HTERT RPE-1 (cell line): ENCODE results near the gene NOP56.
"Not testable (repeated sequence)": the region's sequence is repeated elsewhere in the genome, so short reads cannot be mapped to it uniquely, and the experiment has no call there.

Experiments used
- in situ Hi-C: fragments of 300-500 bp; cut with MboI; formaldehyde crosslinking; loops from 4 replicates; pipeline ENCODE4 v1.14.3; 2020; ENCODE audit warnings: low sequenced_read_pairs

NOP56 gene

DNA sequence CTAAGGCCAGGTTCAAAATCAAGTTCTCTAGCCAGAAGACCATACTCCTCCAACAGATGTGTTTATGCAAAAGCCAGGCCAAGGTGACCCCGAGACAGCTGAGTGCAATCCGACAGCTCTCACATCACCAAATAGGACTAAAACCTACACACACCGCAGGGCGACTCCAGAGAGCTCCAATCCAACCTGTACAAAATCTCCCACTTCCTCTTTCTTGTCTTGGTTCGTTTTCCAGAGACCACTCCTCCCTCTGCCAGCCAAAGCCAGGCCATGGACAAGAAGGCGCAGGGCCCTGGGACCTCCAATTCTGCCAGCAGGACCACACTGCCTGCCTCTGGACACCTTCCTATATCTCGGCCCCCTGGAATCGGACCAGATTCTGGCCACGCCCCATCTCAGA lies 11.5 kb upstream of the NOP56 start:
- in situ Hi-C loops: no loop called here

DNA sequence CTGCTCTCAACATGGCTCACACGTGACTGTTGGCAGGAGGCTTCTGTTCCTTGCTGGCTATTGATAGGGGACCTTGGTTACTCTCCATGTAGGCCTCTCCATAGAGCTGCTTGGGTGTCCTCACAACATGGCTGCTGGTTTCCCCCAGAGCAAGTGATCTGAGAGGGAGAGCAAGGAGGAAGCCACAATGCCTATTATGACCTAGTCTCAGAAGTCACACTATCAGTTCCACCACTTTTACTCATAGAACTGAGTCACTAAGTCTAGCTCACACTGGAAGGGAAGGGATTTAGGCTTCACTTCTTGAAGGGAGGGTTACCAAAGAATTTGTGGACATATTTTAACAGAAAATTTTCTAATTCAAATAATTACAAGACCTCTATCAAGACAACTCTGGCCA lies 8.7 kb upstream of the NOP56 start:
- in situ Hi-C loops: no loop called here

DNA sequence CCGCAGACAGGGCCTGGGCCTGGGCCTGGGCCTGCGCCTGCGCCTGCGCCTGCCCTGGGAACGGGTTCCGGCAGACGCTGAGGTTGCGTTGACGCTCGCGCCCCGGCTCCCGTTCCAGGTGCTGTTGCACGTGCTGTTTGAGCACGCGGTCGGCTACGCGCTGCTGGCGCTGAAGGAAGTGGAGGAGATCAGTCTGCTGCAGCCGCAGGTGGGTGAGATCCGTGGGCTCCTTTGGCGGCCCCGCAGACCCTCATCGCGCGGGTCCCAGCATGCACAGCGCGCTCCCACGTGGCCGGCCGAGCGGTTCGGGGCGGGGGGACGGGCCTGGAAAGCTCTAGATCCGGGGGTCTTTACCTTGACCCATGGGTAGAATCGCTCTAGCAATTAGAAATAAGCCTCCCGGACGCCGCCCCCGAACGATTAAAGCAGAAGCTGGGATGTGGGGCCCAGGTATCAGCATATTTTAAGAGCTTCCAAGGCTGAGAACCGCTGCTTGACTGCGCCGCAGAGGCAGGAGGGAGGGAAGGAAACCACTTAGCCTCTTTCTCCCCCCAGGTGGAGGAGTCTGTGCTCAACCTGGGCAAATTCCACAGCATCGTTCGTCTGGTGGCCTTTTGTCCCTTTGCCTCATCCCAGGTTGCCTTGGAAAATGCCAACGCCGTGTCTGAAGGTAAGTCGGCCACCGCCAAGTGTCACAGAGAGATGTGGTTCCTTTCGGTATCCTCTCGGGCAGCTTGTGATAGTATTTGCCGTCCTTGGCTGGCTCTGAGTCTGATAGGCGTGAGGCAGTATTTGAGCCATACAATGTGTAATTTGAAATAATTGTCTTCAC lies 508 bp downstream of the NOP56 start:
- in situ Hi-C loops: no loop called here

DNA sequence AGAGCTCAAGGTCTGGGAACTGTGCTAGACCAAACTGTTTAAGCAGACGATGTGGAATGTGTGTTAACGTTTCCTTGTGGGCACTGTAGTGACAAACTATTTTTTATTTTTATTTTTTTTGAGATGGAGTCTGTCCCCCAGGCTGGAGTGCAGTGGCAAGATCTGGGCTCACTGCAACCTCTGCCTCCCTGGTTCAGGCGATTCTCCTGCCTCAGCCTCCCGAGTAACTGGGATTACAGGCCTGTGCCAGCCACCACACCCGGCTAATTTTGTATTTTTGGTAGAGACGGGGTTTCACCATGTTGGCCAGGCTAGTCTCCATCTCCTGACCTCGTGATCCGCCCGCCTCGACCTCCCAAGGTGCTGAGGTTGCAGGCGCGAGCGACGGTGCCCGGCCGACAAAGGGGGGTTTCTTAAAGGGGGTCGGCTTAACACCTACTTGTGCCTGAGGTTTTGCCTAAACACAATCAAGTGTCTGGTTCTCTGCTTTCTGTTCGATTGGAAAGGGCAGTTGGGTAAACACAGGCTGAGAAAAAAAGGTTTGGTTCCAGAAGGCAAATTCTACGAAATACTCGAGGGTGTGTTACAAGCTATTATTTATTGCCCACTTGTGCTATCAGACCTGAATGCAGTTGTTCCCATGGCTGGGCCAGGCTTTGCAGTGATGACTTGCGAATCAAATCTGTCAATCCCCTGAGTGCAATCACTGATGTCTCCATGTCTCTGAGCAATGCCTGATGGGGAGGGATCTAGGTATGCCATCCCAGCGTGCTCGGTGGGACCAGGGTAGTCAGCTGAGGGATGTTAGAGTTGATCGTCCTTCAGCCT lies 1.3 kb downstream of the NOP56 start:
- in situ Hi-C loops: no loop called here

DNA sequence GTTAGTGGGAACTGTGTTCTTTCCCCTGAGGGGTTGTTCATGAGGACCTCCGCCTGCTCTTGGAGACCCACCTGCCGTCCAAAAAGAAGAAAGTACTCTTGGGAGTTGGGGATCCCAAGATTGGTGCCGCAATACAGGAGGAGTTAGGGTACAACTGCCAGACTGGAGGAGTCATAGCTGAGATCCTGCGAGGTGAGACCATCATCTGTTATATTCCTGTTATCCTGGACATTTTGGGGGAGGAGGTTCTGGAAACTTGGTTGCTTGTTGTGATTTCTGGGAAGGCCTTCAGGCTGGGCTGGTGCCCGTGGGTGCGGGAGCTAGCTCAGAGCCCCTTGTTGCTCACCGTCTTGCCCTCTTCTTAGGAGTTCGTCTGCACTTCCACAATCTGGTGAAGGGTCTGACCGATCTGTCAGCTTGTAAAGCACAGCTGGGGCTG lies 2.0 kb downstream of the NOP56 start:
- in situ Hi-C loops: no loop called here

DNA sequence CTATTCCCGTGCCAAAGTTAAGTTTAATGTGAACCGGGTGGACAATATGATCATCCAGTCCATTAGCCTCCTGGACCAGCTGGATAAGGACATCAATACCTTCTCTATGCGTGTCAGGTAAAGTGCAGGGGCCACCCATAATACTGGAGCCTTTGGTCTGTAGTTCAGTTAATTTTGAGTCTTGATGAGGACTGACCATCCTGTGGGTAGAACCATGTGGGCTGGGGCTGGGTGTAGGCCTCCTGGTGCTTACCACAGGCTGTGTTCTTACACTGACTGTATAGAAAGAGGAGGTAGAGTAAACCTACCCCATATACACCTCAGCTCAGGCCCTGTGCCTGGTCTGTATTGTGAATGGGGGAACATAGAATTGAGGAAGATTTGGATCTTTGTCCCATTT lies 2.4 kb downstream of the NOP56 start:
- in situ Hi-C loops: no loop called here

DNA sequence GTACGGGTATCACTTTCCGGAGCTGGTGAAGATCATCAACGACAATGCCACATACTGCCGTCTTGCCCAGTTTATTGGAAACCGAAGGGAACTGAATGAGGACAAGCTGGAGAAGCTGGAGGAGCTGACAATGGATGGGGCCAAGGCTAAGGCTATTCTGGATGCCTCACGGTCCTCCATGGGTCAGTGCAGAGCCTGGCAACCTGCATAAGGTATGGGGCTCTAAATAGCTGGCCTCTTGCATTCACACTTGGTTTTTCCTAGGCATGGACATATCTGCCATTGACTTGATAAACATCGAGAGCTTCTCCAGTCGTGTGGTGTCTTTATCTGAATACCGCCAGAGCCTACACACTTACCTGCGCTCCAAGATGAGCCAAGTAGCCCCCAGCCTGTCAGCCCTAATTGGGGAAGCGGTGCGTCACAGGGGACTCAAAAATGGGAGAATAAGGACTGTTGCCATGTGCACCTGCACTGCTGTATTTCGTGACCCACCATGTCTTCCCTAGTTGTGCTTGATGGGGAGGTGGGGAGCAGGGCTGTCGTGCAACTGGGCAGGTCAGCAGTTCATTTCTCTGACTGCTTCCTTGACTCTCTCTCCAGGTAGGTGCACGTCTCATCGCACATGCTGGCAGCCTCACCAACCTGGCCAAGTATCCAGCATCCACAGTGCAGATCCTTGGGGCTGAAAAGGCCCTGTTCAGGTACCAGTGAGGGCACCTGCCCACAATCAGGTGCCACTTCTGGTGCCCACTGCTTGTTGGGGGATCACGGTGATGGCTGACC lies 3.1 kb downstream of the NOP56 start:
- in situ Hi-C loops: no loop called here

DNA sequence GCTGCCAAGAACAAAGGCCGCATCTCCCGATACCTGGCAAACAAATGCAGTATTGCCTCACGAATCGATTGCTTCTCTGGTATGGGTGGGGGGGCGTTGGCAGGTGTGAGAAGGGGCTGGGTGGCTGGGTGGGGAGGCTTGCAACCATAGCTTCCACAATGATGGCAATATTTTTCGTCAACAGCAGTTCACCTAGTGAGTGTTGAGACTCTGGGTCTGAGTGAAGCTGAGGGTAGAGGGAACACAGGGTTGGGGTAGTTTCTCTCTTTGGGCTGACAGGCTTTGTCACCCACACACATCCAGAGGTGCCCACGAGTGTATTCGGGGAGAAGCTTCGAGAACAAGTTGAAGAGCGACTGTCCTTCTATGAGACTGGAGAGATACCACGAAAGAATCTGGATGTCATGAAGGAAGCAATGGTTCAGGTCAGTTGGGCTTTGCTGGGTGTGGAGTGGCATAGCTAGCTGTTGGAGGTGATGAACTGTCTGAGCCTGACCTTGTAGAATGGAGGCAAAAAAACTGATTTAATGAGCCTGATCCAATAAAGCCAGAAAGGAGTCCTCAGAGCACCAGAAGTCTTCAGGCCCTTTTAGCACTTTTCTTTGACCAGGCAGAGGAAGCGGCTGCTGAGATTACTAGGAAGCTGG lies 4.2 kb downstream of the NOP56 start:
- in situ Hi-C loops: no loop called here

DNA sequence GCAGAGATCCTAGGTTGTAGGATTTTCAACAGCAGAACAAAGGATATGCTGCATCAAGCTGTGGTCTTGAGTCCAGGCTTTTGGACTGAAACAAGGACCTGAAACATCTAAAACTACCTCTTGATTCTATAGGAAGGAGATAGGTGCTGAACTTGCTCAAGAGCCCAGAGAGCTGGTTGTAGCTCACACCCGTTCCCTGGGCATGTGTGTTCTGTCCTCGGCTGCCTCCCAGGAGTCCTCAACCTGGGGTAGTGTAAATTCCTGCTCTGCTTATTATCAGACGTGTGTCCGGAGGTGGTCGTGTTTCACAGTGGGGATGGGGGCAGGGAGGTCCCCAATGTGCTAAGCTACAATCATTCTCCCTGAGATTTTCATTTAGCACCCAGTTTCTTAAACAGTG lies 4.8 kb downstream of the NOP56 start:
- in situ Hi-C loops: no loop called here

DNA sequence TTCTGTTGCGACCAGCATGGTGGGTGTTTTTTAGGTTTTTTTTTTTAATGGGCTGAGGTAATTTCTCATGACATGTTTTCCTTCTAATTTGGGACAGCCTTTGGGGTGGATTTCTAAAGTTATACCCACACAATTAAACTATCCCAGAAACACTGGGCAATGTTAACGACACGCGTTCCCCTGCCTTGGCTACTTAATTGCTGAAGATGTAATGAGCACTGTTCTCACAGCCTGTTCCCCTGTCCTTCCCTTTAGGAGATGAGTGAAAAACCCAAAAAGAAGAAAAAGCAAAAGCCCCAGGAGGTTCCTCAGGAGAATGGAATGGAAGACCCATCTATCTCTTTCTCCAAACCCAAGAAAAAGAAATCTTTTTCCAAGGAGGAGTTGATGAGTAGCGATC lies 5.2 kb downstream of the NOP56 start:
- in situ Hi-C loops: no loop called here

DNA sequence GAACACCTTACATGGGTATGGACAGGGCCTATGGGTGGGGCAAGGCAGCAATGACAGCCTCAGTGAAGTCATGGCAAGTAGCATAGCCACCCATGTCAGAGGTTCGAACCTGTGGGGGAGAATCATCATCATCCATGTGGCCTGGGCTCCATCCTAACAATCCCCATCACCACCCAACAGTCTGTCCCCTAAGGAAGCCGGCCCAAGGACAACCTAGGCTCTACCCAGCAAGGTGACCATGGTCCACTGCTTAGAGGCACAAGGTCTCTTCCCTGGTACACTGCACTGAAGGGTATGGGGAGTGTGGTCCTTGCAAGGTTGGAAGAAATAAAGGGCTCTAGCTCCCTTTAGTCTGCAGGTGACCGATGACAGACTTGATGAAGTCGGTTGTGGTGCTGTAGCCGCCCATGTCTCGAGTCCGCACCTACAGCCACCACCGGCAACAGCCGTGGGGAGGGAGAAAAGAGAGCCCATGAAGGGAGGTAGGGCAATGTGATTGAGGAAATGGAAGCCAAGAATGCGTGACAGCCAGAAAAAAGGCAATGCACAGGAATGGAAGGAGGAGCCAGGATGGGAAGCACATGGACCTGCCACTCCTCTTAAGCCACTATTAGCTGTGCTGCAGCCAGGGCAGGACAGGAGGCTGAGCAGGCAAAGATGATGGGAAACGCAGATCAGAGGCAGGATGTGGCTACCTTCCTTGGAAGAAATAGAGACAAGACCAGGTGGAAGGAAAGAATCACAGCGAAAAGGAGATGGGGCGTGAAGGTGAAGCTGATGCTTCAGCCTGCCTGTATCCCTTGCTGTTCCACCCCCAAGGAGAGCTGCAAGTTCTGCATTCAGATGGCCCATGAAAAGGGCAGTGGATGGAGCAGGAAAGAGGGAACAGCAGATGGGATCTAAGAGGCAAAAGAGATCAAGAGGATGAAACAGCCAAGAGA lies 6.3 kb downstream of the NOP56 start:
- in situ Hi-C loops: no loop called here

DNA sequence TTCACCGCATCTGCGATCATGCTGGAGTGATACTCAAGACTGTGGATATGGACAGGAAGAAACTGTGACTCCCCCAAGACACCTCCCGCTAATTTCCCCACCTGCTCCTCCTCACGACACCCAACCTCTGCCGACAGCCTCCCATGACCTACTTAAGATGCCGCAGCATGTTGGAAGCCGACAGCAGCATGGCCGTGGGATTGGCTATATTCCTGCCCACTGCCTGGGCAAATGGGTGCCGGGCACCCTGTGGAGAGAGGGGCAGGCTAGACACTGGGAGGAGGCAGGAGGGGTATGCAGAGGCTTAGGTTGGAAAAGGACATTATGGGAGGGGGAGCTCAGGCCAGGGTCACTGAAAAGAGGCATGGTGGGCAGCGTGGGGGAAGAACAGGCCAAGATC lies 7.1 kb downstream of the NOP56 start:
- in situ Hi-C loops: no loop called here

DNA sequence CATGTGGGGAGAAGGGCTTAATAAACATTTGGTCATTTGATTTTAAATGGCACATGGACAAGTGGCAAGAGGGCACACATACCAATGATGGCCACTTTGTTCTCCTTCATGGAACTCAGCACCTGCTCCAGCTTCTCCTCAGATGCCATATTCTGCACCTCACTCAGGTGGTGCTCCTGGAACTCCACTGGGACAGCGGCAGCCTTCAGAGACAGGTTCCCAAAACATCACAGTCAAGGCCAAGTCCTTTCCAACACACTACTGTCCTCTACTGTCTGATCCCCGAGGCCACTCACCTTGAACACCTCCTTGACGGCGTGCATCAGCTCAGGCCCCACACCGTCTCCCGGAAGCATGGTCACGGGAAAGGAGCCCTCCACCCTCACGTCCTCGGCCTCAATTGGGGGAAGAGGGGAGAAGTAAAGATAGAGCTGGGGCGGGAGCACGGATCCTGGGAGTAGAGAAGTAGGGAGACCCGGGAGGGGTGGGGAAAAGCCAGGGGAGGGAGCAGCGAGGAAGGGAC lies 11.0 kb downstream of the NOP56 start:
- in situ Hi-C loops: no loop called here

DNA sequence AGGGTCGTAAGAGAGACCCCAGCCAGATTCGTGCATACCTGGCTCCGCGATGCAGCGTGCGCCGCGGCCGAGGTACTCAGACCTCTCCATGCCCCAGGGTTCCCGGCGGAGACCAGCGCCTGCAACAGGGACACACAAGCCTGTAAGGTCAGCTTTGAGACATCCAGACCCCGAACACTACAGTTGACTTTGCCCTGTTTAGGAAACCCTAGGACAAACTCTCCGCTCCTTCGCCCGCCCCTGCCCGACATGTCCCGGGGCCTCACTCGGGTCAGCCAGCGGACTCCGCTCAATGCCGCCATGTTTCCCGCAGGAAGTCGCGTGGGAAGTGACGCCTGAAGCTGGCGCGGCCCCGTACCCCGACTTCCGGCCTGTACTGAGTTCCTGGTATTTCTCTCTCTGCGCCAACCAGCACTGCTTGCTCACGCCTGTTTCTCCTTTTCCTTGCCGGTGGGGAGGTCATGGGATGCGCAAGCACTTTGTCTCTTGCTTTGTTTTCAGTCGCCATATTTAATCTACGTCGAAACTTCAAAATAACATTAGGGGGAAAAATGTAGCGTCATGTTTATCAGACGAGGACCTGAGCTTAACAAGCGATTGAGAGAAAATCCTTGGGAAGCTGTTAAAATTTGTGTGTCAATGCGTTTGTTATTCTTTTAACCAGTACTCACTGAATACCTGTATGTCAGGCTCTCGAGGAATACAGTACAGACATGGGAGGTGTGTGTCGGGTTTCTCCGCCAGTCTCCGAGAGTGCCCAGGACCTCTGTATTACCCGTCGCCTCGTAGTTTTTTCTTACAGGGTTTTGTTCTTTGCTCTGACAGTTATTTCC lies 11.7 kb downstream of the NOP56 start, which contains the start of gene IDH3B:
IDH3B (minus strand) TSS at position 330 of the 833 bp plus-strand sequence; CDS start at position 302, 28 bp downstream.
- in situ Hi-C loops: no loop called here

DNA sequence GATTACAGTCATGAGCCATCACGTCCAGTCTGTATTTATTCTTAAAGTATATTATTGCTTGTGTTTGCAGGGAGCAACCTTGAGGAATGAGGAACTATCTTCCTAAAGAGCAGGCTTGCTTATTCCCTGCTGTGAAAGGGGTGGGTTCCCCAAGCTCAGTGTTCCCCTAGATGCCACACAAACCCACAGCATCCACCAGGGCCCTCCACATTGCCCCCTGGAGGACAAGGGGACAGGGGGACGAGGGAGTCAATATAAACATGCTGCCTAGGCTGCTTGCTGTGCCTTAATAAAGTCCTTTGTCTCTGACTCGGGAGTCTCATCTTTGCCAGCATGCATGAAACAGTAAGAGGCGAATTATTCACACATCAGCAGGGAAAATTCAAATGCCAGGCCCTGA lies 19.5 kb downstream of the NOP56 start:
- in situ Hi-C loops: no loop called here

DNA sequence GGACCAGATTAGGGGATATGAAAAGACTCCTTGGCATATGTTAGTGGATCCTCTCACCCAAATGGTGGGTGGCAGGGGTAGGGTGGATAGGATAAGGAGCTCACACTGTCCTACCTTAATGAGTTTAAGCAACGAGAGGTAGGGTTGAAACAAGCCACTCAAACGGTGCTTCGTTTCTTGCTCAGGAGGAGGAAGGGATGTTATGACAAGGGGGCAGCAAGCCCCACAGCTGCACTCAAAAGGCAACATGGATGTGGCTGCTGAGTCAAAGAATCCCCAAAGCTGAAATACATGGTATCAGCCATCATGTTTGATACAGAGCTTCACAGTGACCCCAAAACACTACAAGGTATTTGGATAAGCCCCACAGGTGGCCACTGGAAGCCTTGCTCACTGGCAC lies 20.0 kb downstream of the NOP56 start:
- in situ Hi-C loops: no loop called here

DNA sequence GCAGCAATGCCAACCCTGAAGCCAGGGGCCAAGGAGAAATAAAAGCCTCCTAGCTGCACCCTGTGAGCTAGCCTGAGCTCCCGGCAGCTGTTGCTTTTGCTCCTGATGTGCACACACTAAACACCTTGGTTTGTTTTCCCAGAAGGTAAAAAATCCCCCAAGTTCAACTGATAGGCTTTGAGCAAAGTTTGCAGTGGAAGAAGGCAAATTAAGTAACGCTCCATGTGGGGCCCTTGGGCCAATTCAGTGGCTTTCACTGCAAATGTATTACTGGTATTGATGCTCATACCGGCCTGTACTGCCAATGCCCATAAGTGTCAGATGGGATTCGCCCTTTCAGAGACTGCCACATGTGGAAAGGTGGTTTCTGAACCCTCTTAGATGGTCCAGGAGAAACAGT lies 21.0 kb downstream of the NOP56 start:
- in situ Hi-C loops: no loop called here

DNA sequence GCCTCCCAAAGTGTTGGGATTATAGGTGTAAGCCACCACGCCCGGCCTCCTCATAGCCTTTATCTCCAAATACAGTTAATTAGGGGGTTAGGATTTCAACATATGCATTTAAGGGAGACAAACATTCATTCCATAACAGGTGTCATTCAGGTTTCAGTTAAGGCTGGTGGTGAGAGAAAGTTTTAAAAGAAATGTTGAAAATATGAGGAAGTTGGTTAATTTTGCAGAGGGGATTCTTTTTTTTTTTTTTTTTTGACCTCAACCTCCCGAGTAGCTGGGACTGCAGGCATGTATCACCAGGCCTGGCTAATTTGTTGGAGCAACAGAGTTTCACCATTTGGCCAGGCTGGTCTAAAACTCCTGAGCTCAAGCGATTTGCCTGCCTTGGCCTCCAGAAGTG lies 27.6 kb downstream of the NOP56 start:
- in situ Hi-C loops: no loop called here

DNA sequence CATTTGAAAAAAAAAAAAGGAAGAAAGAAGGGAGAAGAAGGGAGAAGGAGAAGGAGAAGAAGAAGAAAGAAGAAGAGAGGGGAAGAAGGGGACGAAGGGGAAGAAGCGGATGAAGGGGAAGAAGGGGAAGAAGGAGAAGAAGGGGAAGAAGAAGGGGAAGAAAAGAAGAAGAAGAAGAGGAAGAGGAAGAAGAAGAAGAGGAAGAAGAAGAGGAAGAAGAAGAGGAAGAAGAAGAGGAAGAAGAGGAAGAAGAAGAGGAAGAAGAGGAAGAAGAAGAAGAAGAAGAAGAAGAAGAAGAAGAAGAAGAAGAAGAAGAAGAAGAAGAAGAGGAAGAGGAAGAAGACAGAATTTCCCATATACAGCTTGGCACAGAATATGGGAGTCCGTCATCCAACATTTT lies 29.6 kb downstream of the NOP56 start:
- in situ Hi-C loops: not testable (repeated sequence)
